Stimulated activated CD8-positive, alpha-beta memory T cell treated with anti-CD3 and anti-CD28 coated beads, Interleukin-4, amount 100 ng/mL, for 1 hour (primary cell): Measurements from ENCODE around the gene SP9.
"Not testable (repeated sequence)": the region's sequence is repeated elsewhere in the genome, so short reads cannot be mapped to it uniquely, and the experiment has no call there.

Experiments used
- DNase-seq, 2 donors: peaks; one replicate each; pipeline ENCODE4 v3.0.0-alpha.2; 2020; ENCODE audit warnings: low read depth in 2 of 2, low spot score in 1 of 2

SP9 gene

DNA sequence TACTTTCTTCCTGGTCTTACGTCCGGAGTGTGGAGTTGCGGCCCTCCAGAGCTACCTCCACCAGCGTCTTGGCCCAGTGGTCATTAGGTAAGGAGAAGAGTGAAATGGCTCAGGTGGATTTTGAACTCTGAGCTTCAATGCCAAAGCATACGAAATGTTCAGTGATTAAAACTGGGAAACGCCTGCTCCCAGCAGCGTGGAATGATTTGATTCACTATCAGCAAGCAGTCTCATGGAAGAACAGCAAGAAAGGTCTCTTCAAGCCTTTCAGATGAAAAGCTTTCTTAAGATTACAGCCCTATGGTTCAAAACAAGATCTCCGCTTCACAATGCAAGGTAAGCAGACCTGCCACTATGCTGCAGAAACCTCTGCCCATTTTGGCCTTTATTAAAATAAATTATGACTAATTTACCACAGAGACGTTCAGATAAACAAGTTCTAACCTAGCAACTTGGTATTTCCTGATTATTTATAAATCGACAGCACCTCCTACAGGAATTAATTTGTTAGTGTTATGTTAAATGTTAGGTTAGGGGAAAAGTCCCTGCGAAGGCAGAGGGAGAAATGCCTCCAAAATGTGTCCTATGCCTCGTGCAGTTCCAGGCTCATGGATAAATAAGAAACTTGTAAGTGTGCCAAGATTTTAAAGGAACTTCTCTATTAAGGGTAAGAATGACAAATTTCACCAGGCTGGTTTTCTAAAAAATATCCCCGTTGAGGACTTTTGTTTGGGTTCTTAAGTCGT lies 10.1 kb downstream of the SP9 start:
- no peak for DNase-seq

GRCh38 chr2:174350018-174350417 lies 15.3 kb downstream of the SP9 start:
- no peak for DNase-seq

DNA sequence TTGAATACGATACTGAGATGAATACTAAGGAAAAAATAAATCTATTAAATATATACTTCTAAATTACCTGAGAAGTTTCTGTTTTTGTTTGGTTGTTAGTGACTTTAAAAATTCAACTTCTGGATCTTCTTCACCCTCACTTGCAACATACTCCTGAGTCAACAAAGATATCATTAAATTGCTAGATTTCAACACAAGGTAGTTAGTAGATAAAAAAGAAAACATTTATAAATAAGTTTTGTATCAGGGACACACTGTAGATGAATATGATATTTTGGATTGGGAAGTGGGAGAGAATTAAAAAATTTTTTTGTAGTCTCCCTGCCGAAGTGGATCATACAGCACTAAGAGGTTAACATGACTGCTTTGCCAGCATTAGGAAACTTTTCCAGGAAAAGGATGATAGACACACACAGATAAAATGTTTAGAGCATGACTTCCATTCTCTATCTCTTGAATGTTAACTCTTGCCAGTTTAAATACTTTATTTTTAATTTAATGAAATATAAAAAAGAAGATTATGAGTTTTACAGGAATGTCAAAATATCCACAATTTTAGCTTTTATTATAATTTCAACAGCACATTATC lies 15.9 kb downstream of the SP9 start:
- no peak for DNase-seq

GRCh38 chr2:174353004-174353403 lies 18.2 kb downstream of the SP9 start:
- DNase-seq: no peak

- DNase-seq: no peak
Measured at GRCh38 chr2:174356347-174356746, 21.6 kb downstream of the SP9 start.

DNA sequence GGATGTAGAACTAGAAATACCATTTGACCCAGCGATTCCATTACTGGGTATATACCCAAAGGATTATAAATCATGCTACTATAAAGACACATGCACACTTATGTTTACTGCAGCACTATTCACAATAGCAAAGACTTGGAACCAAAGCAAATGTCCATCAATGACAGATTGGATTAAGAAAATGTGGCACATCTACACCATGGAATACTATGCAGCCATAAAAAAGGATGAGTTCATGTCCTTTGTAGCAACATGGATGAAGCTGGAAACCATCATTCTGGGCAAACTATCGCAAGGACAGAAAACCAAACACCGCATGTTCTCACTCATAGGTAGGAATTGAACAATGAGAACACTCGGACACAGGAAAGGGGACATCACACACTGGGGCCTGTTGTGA lies 24.9 kb downstream of the SP9 start:
- not testable (repeated sequence) for DNase-seq

DNA sequence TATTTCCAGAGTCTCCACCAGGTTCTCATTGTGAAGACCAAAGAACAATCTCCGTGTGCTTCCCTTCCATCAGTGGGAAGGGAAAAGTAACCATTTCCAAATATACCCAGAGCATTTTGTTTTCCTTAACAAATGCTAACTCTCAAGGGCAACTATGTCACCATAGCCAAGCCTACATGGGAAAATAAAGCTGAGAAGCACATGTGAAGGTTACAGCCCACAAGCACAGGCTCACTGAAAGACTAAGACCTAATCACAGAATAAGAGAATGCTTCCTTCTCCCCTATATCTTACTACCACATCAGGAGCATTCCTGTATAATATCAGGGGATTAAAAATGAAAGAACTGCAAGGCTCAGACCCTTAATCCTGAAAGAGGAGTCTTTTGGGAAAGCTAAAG lies 28.2 kb downstream of the SP9 start:
- no peak for DNase-seq

GRCh38 chr2:174363492-174364225 lies 28.9 kb downstream of the SP9 start:
- DNase-seq: not testable (repeated sequence)

- no peak for DNase-seq
Measured at GRCh38 chr2:174364628-174365027, 29.9 kb downstream of the SP9 start.

GRCh38 chr2:174365571-174365970 lies 30.8 kb downstream of the SP9 start:
- no peak for DNase-seq

GRCh38 chr2:174368691-174369090 lies 33.9 kb downstream of the SP9 start:
- DNase-seq: no peak

DNA sequence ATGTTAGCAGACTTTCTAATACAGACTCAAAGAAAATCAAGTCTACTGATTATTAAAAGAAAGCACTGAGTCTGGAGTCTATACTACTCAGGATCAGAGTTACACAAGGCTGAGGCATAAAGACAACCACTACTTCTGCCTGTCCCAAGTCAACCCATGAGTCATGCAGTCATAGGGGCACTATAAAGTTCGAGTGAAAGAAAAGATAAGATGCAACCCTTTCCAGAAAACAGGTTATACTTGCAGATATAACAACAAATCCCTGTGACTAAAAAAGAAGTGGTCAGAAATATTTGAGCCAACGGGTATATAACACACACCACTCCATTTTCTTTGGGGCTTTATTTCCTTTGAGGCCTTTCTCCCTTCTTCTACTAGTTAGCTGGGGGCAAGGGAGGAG lies 42.2 kb downstream of the SP9 start:
- DNase-seq: no peak

- DNase-seq: no peak
Measured at GRCh38 chr2:174383796-174384195, 49.0 kb downstream of the SP9 start.

DNA sequence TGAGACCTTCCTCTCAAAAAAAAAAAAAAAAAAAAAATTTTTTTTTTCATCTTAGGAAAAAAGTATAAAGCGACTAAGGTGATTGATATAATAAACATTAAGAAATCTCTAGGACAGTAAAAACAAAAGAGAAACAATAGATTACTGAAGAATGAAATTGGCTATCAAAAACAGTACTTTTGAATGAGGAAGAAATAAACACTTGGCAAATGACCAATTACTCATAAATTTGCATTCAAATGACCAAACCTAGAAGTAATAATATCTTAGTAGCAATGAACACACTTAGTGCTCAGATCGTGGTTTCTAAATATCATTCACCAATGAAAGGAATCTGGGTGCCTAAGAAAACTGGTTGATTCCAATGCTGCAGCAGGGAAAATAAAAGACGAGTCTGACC lies 50.4 kb downstream of the SP9 start:
- DNase-seq: no peak
